CD4-positive, alpha-beta T cell treated with Interleukin-4 for 1 hour (primary cell): ENCODE measurements around the gene FAM199X.
"Not testable (repeated sequence)": the region's sequence is repeated elsewhere in the genome, so short reads cannot be mapped to it uniquely, and the experiment has no call there.

ENCODE experiments used
- DNase-seq, 2 donors: peaks; one replicate each; pipeline ENCODE4 v3.0.0-alpha.2; 2020 to 2022

Gene FAM199X

DNA sequence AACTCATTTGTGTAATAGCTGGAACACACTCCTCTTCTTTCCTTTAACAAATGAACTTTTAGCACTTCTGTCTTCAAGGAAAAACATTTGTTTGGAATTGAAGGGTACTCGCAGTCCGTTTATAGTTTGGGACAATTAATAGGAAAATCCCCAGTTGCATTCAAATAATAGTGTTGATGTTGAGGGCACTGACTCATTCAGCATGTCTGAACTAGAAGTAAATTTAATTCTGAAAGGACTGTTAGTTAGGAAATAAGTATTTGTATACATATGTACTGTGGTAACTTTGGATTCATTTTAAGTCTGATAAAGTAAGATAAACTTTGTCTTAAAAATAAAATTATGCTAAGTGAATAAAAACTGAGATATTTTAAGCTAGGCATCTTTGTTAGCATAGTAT, 27.2 kb downstream of the FAM199X start:
- no peak for DNase-seq

DNA sequence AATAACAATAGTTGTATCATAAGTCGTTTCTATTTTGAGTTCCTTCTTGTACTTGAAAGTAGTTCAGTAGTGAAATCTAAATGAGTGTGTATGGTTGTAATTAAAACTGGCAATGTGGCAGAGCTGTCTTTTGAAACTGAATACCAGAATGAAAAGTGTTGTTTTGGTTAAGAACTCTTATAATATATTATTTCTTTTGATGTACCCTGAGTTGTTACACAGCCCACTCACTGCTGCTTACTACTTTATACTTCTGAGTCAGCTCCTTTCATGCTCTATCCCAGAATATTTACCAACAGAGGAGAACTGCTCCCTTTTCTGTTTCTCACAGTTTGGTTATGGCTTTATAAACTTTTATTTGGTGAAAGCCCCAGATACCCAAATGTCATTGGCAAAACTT, 28.8 kb downstream of the FAM199X start:
- DNase-seq, result no peak

DNA sequence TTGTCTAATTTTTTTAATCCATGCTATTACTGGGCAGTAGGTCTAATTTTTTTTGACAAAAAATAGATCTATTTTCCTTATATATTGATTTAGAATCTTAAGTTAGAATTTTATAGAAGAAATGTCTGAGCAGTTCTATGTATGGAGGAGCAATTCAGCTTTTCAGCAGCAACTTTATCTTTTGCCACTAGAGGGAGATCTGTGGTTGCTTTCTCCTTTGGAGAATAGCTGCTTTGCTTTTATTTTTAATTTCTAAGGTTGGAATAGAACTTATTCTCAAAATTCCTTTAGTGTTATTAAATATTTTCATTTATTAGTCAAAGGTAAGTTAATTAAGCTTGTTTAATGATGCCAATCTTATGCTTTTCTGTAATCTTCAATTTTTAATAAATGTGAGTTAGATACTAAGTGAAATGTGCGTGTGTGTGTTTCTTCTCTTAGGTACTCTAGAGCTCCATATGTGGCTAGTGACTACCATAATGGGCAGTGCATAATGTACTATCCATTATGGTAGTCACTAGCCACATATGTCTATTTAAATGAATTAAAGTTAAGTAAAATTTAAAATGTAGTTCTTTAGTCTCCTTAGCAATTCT, 29.3 kb downstream of the FAM199X start:
- DNase-seq, result peak in 1 of 2 donors; percentile 34

DNA sequence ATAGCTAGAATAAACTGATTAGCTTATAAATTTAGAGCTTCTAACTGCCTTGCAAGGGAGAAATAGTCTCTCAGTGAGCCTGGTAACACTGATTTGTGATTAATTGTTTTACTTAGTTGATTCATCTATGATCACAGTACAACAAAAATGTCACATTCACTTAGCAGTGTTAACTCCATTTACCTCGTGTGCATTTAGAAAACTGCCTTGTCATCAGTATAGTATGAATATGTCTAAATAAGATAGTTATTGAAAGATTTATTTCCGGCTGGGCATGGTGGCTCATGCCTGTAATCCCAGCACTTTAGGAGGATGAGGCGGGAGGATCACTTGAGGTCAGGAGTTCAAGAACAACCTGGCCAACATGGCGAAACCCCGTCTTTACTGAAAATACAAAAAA, 39.3 kb downstream of the FAM199X start:
- no peak for DNase-seq

DNA sequence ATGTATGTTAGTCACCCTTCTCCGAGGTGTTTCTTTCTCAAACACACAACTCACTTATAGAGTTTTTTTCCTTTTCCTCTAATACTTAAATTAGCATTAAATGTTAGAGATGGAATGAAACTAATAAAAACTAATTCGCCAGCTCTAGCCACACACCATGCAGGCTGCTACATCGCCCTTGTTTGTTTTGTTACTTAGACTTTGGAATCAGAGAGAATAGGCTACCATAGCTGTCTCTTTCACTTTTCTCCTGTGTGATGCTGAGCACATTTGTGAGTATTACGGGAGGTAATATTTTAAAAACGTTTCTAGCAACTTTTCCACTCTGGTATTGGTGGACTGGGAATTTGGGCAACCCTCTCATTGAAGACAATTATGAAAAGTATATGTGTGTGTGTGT, 44.9 kb downstream of the FAM199X start:
- DNase-seq, result no peak

DNA sequence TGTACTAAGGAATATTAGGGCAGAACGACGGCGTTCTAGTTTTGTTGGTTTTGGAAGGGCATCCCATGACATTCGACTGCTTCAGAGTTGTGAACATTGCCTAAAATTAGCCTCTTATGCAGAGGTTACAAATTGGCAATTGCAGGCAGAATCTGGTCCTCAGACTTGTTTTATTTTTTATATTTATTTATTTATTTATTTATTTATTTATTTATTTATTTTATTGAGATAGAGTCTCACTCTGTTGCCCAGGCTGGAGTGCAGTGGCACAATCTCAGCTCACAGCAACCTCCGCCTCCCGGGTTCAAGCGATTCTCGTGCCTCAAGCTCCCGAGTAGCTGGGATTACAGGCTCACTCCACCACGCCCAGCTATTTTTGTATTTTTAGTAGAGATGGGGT, 63.8 kb downstream of the FAM199X start:
- not testable (repeated sequence) for DNase-seq
